Measurements from ENCODE around the gene CD52. TPM values are rescaled to one million over a fixed set of nuclear protein-coding genes. Genes with fewer than 3 reads are reported as not detected.

Gene CD52
- total RNA-seq, 1 donor = not detected

DNA sequence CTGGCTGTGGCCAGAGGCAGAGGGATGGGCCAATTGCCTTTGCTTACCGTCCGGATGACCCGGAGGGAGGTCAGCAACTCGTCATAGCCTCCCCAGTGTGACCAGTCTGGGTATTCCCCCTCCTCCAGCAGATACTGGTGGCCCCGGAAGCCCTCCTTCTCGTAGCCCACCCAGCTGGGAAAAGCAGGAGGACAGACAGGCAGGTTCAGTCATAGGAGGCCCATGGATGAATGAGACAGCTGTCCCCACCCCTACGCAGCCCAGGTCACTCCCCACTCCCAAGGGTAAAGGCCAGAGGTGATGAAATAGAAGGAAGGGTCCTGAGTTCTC lies 19.4 kb downstream of the CD52 start:
- H3K4me3 ChIP-seq (ENCODE audit: low read depth, low read length) = no peak overlapping the region
- TF ChIP-seq, protein P1, sequence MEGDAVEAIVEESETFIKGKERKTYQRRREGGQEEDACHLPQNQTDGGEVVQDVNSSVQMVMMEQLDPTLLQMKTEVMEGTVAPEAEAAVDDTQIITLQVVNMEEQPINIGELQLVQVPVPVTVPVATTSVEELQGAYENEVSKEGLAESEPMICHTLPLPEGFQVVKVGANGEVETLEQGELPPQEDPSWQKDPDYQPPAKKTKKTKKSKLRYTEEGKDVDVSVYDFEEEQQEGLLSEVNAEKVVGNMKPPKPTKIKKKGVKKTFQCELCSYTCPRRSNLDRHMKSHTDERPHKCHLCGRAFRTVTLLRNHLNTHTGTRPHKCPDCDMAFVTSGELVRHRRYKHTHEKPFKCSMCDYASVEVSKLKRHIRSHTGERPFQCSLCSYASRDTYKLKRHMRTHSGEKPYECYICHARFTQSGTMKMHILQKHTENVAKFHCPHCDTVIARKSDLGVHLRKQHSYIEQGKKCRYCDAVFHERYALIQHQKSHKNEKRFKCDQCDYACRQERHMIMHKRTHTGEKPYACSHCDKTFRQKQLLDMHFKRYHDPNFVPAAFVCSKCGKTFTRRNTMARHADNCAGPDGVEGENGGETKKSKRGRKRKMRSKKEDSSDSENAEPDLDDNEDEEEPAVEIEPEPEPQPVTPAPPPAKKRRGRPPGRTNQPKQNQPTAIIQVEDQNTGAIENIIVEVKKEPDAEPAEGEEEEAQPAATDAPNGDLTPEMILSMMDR (IDR thresholded peaks at IDR 0.05; ENCODE audit: insufficient read depth, low read depth, low read length) = no peak
- no peak for DNase-seq (ENCODE audit: low read depth)

DNA sequence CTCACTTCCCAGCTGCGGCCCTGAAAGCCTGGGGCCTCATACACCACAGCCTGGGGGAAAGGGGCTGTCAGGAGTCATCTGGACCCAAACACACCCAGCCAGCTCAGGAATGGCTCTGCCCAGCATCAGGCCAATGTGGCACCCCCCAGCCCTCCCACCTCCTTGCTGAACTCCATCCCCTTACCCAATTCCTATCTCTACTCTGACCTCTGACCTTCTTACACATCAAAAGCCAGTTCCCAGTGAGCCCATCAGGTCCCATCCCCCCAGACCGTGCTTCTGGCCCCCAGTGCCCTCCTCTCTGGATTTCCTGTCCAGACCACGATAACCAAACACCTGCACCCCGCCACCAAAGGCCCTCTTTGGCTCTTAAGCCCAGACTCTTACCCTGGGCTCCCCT lies 19.9 kb downstream of the CD52 start:
- H3K4me3 ChIP-seq (ENCODE audit: low read depth, low read length) = no peak overlapping the region
- DNase-seq (ENCODE audit: low read depth) = no peak
- TF ChIP-seq, protein P1 (IDR thresholded peaks at IDR 0.05; ENCODE audit: insufficient read depth, low read depth, low read length) = no peak

DNA sequence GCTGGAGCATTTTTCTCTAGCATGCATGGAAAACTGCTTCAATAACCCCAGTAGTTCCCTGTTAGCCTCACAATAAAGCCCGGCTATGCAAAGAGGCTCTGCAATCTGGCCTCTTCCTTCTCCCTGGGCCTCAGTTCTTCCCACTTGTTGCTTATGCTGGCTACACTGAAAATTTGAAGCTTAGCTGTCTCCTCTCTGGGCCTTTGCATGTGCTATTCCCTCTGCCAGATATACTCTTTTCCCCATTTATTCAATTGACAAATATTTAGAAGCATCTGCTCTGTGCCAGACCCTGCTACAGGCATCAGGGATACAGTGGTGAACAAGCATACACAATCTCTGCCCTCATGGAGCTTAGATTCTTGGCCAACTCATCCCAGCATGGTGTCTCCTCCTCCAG lies 20.9 kb downstream of the CD52 start:
- DNase-seq (ENCODE audit: low read depth) = no peak
- H3K4me3 ChIP-seq (ENCODE audit: low read depth, low read length) = no peak overlapping the region
- TF ChIP-seq, protein P1 (IDR thresholded peaks at IDR 0.05; ENCODE audit: insufficient read depth, low read depth, low read length) = no peak

DNA sequence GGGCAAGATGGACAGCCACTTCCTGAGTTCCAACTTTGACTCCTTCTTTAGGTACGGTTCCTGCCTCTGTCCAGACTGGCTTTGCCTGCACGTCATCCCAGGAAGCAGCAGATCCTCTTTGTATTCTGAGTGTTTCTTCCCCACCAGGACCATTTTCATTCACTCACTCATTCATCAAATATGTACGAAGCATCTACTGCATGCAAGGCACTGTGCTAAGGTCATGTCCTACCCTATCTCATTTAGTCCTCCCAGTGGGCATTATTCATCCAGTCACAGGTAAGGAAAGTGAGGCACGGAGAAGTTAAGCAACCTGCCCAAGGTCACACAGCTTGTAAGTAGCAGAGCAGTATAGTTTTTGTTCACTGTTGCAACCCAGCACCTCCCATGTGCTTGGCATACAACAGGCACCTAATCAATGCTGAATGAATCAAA lies 22.3 kb downstream of the CD52 start:
- no peak for DNase-seq (ENCODE audit: low read depth)
- H3K4me3 ChIP-seq (ENCODE audit: low read depth, low read length) = no peak overlapping the region
- TF ChIP-seq, protein P1 (IDR thresholded peaks at IDR 0.05; ENCODE audit: insufficient read depth, low read depth, low read length) = no peak

DNA sequence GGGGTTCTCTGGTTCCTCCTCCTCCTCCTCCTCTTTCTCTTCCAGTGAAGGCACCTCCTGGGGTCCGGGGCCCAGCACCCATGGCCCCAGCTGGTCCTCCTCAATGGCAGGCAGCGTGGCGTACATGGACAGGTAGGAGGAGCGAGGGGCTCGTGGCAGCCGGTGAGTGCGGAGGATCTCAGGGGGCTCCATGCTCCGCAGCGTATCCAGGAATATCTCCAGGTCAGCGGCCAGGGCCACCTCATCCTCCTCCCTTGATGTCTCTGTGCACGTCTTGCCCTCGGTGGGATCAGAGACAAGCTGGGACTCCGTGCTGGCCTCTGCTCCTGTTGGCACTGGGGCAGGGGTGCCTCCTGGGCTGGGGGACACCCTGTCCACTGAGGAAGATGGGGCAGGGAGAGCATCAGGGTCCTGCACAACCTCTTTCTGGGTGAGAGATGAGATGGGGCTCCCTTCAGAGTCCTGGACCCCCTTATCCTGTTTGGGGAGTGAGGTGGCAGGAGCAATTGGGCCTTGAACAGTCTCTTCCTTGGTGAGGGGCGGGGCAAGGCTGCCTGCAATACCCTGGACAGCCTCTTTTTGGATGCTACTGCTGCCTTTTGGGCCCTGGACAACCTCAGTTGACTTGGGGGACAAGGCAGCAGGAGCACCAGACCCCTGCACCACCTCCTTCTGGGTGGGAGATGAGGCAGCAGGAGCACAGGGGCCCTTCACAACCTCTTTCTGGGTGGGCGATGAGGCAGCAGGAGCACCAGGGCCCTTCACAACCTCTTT lies 26.6 kb downstream of the CD52 start:
- no peak for DNase-seq (ENCODE audit: low read depth)
- no peak overlapping the region for H3K4me3 ChIP-seq (ENCODE audit: low read depth, low read length)

DNA sequence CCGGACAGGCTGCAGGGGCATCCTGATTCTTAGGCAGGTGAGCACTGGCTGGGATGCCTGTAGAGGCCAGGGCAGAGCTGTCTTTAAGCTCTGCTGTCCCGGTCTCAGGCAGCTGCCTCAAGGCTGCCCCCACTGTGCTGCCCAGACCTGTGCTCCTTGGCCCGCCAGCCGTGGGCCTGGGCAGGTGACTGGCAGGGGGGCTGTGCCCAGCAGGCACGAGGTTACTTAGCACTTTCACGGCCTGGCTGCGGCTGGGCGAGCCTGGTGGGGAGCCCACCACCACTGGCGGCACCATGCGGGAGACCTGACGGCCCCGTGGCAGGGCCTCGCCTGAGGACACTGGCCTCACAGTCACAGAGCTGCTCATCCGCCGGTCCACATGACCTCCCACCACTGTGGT lies 28.0 kb downstream of the CD52 start:
- H3K4me3 ChIP-seq (ENCODE audit: low read depth, low read length) = no peak overlapping the region
- no peak for DNase-seq (ENCODE audit: low read depth)
- TF ChIP-seq, protein P1 (IDR thresholded peaks at IDR 0.05; ENCODE audit: insufficient read depth, low read depth, low read length) = no peak

More for the DNA sequence above, 26.6 kb downstream of the CD52 start:
- TF ChIP-seq, protein P1 (IDR thresholded peaks at IDR 0.05; ENCODE audit: insufficient read depth, low read depth, low read length) = no peak
